Measurements from ENCODE around the gene MBNL3.

The MBNL3 gene

GRCh38 chrX:132413459-132413858, 75.4 kb downstream of the MBNL3 start:
- no peak for FAIRE-seq

GRCh38 chrX:132412208-132412607, 76.6 kb downstream of the MBNL3 start:
- FAIRE-seq, result no peak

- FAIRE-seq, result no peak
Measured at GRCh38 chrX:132411310-132411977, 77.4 kb downstream of the MBNL3 start.

- no peak for FAIRE-seq
Measured at GRCh38 chrX:132409780-132410556, 78.9 kb downstream of the MBNL3 start.

- FAIRE-seq, result no peak
Measured at GRCh38 chrX:132407691-132408090, 81.1 kb downstream of the MBNL3 start.

- FAIRE-seq, result no peak
Measured at GRCh38 chrX:132406106-132406505, 82.7 kb downstream of the MBNL3 start.

- no peak for FAIRE-seq
Measured at GRCh38 chrX:132404266-132404665, 84.6 kb downstream of the MBNL3 start.

GRCh38 chrX:132401935-132402334, 86.9 kb downstream of the MBNL3 start:
- FAIRE-seq, result no peak

GRCh38 chrX:132400706-132401105, 88.1 kb downstream of the MBNL3 start:
- no peak for FAIRE-seq

- FAIRE-seq, result no peak
Measured at GRCh38 chrX:132395645-132396044, 93.2 kb downstream of the MBNL3 start.

- no peak for FAIRE-seq
Measured at GRCh38 chrX:132395026-132395425, 93.8 kb downstream of the MBNL3 start.

GRCh38 chrX:132394591-132394990, 94.2 kb downstream of the MBNL3 start:
- FAIRE-seq, result no peak

- no peak for FAIRE-seq
Measured at GRCh38 chrX:132393992-132394391, 94.8 kb downstream of the MBNL3 start.

GRCh38 chrX:132393485-132393884, 95.4 kb downstream of the MBNL3 start:
- FAIRE-seq, result no peak

GRCh38 chrX:132393085-132393484, 95.8 kb downstream of the MBNL3 start:
- no peak for FAIRE-seq

- no peak for FAIRE-seq
Measured at GRCh38 chrX:132390792-132391191, 98.0 kb downstream of the MBNL3 start.

- FAIRE-seq, result no peak
Measured at GRCh38 chrX:132389480-132389879, 99.4 kb downstream of the MBNL3 start.

- no peak for FAIRE-seq
Measured at GRCh38 chrX:132388371-132388770, 100.5 kb downstream of the MBNL3 start.

GRCh38 chrX:132384301-132384700, 104.5 kb downstream of the MBNL3 start:
- FAIRE-seq, result no peak

- FAIRE-seq, result no peak
Measured at GRCh38 chrX:132382068-132382467, 106.8 kb downstream of the MBNL3 start.

GRCh38 chrX:132378281-132378680, 110.6 kb downstream of the MBNL3 start:
- FAIRE-seq, result no peak

- no peak for FAIRE-seq
Measured at GRCh38 chrX:132375941-132376340, 112.9 kb downstream of the MBNL3 start.

- FAIRE-seq, result no peak
Measured at GRCh38 chrX:132373610-132374009, 115.2 kb downstream of the MBNL3 start.

GRCh38 chrX:132369617-132370326, 119.1 kb downstream of the MBNL3 start:
- FAIRE-seq, result no peak
